Loucy (cell line): Measurements from ENCODE around the gene XRN2.

ENCODE experiments used
- CTCF ChIP-seq: fragments of 200-600 bp; sonication (generic); conservative IDR thresholded peaks from 2 replicates; pipeline ENCODE4 v1.5.1; 2014; ENCODE audit warnings: mild to moderate bottlenecking, antibody characterized with exemption, low read length
- EZH2phosphoT487 ChIP-seq: fragments of 200-600 bp; IDR thresholded peaks from 2 replicates; pipeline ENCODE4 v1.6.1; 2018; ENCODE audit warnings: antibody characterized with exemption, mild to moderate bottlenecking, moderate library complexity, borderline replicate concordance

DNA sequence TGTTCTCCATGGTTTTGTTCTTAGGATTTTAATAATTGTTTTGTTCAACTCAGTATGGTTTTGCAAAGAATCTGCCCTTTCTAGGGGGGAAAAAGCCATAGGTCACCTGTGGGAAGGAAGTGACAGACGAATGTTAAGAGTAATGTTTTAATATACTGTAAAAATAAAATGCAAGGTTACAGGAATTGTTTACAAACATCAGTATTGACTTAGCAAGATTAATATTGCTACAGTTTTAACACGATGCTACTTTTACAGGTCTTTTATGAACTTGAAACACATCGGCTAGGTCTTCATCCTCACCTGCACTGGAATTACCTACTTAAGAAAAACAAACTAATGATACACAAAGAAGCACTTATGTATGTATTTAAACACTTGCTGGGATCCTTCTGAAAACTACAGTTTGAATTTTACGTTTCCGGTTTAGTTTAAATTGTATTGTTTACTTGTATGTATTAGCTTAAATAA lies 95.9 kb downstream of the XRN2 start:
- TF ChIP-seq CTCF (no peak), EZH2phosphoT487 (no peak)
